Activated CD4-positive, alpha-beta T cell treated with anti-CD3 and anti-CD28 coated beads, Interleukin-2, amount 50 U/mL, for 24 hours (primary cell): ENCODE results near the gene NPLOC4.

ENCODE experiments used
- DNase-seq, 2 donors: peaks; one replicate each; pipeline ENCODE4 v3.0.0-alpha.2; 2020; ENCODE audit warnings: low read depth in 1 of 2, low spot score in 1 of 2

NPLOC4 gene

GRCh38 chr17:81664051-81664470, 27.1 kb upstream of the NPLOC4 start:
- no peak for DNase-seq

- no peak for DNase-seq
Measured at GRCh38 chr17:81662002-81662401, 25.1 kb upstream of the NPLOC4 start.

GRCh38 chr17:81660441-81660840, 23.5 kb upstream of the NPLOC4 start:
- no peak for DNase-seq

- no peak for DNase-seq
Measured at GRCh38 chr17:81659038-81659437, 22.1 kb upstream of the NPLOC4 start.

GRCh38 chr17:81656835-81657234, 19.9 kb upstream of the NPLOC4 start:
- DNase-seq: no peak

GRCh38 chr17:81656118-81656743, 19.3 kb upstream of the NPLOC4 start, which contains the start of gene PDE6G:
TSS of gene PDE6G (minus strand) at chr17:81656542. CDS start at chr17:81653305, 3,237 bp downstream.
- DNase-seq: no peak

- DNase-seq: no peak
Measured at GRCh38 chr17:81655378-81656117, 18.6 kb upstream of the NPLOC4 start.

- DNase-seq: no peak
Measured at GRCh38 chr17:81652906-81653771, 16.2 kb upstream of the NPLOC4 start.

- DNase-seq: no peak
Measured at GRCh38 chr17:81651692-81652091, 14.8 kb upstream of the NPLOC4 start.

GRCh38 chr17:81650951-81651350, 14.0 kb upstream of the NPLOC4 start:
- no peak for DNase-seq

GRCh38 chr17:81648707-81649085, 11.8 kb upstream of the NPLOC4 start:
- DNase-seq: no peak

- no peak for DNase-seq
Measured at GRCh38 chr17:81648013-81648706, 11.2 kb upstream of the NPLOC4 start.

- DNase-seq: no peak
Measured at GRCh38 chr17:81647640-81648012, 10.7 kb upstream of the NPLOC4 start.

- DNase-seq: no peak
Measured at GRCh38 chr17:81646869-81647600, 10.1 kb upstream of the NPLOC4 start.

GRCh38 chr17:81644976-81645952, 8.4 kb upstream of the NPLOC4 start:
- no peak for DNase-seq

GRCh38 chr17:81644496-81644895, 7.6 kb upstream of the NPLOC4 start:
- no peak for DNase-seq

- no peak for DNase-seq
Measured at GRCh38 chr17:81641825-81642489, 5.0 kb upstream of the NPLOC4 start.

- DNase-seq: no peak
Measured at GRCh38 chr17:81640011-81640410, 3.1 kb upstream of the NPLOC4 start.

- DNase-seq: no peak
Measured at GRCh38 chr17:81638683-81639082, 1.8 kb upstream of the NPLOC4 start.
